Measurements from ENCODE around the gene MYO16.

The MYO16 gene

GRCh38 chr13:108629988-108630387 is 577 bp downstream of the MYO16 start:
- Mint-ChIP-seq H3K4me3 (no peak overlapping the region), H3K27me3 (ENCODE audit: low read depth) (no peaks in the 10 kb centered on the region), H3K9me3 (no peaks in the 10 kb centered on the region), H3K27ac (no peak overlapping the region), H3K36me3 (ENCODE audit: low read depth) (no peaks in the 10 kb centered on the region), H3K4me1 (ENCODE audit: low read depth) (no peaks in the 10 kb centered on the region)
- DNase-seq (ENCODE audit: low spot score), result no peak

DNA sequence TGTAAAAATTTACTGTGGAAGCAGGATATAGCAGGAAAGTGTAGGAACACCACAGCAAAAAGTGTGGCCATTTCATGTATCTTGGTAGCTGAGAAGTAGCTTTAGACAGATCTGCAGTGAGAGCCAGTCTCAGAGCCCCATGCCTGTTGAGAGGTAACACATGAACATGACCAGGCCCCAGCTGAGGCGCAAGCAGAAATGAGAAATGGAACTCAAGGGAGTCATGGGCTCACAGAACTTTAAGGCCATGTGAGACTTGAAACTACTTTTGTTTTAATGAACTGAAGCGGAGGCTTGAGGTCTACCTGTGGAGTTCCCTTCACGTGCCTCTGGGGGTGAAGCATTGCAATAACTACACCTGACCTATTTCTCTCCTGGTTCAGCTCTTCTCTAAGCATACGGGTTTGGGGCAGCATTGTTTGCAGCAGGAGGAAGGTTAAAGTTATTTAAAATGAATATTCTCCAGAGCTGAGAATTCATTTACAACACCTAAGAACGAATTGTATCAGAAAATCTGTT is 3.3 kb downstream of the MYO16 start:
- H3K4me1 Mint-ChIP-seq (ENCODE audit: low read depth), result no peaks in the 10 kb centered on the region
- no peaks in the 10 kb centered on the region for H3K36me3 Mint-ChIP-seq (ENCODE audit: low read depth)
- no peak overlapping the region for H3K4me3 Mint-ChIP-seq
- H3K27ac Mint-ChIP-seq, result no peak overlapping the region
- no peaks in the 10 kb centered on the region for H3K9me3 Mint-ChIP-seq
- H3K27me3 Mint-ChIP-seq (ENCODE audit: low read depth), result no peaks in the 10 kb centered on the region
- no peak for DNase-seq (ENCODE audit: low spot score)

DNA sequence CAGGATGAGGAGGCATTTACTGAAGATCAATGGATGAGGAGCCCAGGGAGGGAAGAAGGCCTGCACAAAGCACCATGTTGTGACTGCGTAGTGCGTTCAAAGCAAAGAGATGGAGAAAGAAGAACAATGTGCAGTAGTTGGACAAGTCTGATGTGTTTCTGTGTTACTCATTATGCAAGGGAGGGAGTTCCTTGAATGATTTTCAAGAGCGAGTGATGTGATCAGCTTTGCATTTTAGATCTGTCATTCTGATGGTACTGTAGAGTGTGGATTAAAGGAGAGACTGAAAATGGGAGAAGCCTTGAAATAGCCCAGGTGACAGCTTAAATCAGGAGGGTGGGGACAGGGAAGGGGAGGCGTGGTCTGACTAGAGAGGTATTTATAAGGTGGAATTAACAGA is 9.5 kb downstream of the MYO16 start:
- DNase-seq (ENCODE audit: low spot score), result no peak
- no peaks in the 10 kb centered on the region for H3K27me3 Mint-ChIP-seq (ENCODE audit: low read depth)
- H3K4me1 Mint-ChIP-seq (ENCODE audit: low read depth), result no peaks in the 10 kb centered on the region
- no peaks in the 10 kb centered on the region for H3K36me3 Mint-ChIP-seq (ENCODE audit: low read depth)
- no peak overlapping the region for H3K4me3 Mint-ChIP-seq
- H3K9me3 Mint-ChIP-seq, result no peaks in the 10 kb centered on the region
- no peak overlapping the region for H3K27ac Mint-ChIP-seq

GRCh38 chr13:108643646-108644353 is 14.4 kb downstream of the MYO16 start:
- H3K4me3 Mint-ChIP-seq, result no peak overlapping the region
- no peak overlapping the region for H3K27ac Mint-ChIP-seq
- H3K27me3 Mint-ChIP-seq (ENCODE audit: low read depth), result no peaks in the 10 kb centered on the region
- no peak for DNase-seq (ENCODE audit: low spot score)
- H3K9me3 Mint-ChIP-seq, result no peaks in the 10 kb centered on the region
- H3K36me3 Mint-ChIP-seq (ENCODE audit: low read depth), result no peaks in the 10 kb centered on the region
- no peaks in the 10 kb centered on the region for H3K4me1 Mint-ChIP-seq (ENCODE audit: low read depth)

GRCh38 chr13:108645376-108645775 is 16.0 kb downstream of the MYO16 start:
- Mint-ChIP-seq H3K4me1 (ENCODE audit: low read depth) (no peaks in the 10 kb centered on the region), H3K4me3 (no peak overlapping the region), H3K36me3 (ENCODE audit: low read depth) (no peaks in the 10 kb centered on the region), H3K27me3 (ENCODE audit: low read depth) (no peaks in the 10 kb centered on the region), H3K9me3 (no peaks in the 10 kb centered on the region), H3K27ac (no peak overlapping the region)
- no peak for DNase-seq (ENCODE audit: low spot score)

DNA sequence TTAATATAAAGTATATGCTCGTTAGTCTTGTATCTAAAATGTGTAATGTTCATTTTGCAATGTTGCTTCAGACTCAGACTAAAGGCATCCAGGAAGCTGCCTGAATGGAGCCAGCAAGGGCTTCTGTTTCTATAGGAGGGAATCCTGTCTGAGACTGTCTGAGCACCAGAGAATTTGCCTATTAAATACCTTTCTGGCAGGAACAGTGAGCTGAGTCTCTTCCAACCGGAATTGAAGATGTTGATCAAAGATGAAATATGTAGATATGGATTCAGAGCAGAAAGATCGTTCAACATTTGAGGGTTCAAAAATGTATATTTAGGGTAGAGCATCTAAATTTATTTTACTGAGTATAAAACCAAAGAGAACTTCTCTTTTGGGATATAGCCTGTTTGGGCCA is 20.9 kb downstream of the MYO16 start:
- Mint-ChIP-seq H3K27ac (no peak overlapping the region), H3K4me1 (ENCODE audit: low read depth) (no peaks in the 10 kb centered on the region), H3K9me3 (no peaks in the 10 kb centered on the region), H3K36me3 (ENCODE audit: low read depth) (no peaks in the 10 kb centered on the region), H3K27me3 (ENCODE audit: low read depth) (no peaks in the 10 kb centered on the region), H3K4me3 (no peak overlapping the region)
- DNase-seq (ENCODE audit: low spot score), result no peak

DNA sequence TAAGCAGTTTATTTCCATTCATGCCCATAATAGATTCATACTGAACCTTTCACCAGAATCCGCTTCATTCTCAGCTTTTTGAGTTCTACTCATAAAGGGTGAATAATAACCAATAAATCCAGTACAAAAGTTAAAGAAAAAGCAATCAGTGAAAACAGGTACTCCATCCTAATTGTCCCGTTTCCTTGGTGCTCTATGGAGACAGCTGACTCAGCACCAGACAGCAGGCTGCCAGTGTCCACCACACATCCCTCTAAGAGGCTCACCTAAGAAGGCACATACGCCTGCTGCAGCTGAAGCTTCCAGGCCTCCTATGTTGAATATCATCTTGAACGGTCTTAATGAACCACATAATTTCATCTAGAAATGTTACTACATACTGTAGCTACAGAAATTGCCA is 27.3 kb downstream of the MYO16 start:
- Mint-ChIP-seq H3K36me3 (ENCODE audit: low read depth) (no peaks in the 10 kb centered on the region), H3K4me1 (ENCODE audit: low read depth) (no peaks in the 10 kb centered on the region), H3K4me3 (no peak overlapping the region), H3K27ac (no peak overlapping the region), H3K9me3 (no peaks in the 10 kb centered on the region), H3K27me3 (ENCODE audit: low read depth) (no peaks in the 10 kb centered on the region)
- DNase-seq (ENCODE audit: low spot score), result no peak

DNA sequence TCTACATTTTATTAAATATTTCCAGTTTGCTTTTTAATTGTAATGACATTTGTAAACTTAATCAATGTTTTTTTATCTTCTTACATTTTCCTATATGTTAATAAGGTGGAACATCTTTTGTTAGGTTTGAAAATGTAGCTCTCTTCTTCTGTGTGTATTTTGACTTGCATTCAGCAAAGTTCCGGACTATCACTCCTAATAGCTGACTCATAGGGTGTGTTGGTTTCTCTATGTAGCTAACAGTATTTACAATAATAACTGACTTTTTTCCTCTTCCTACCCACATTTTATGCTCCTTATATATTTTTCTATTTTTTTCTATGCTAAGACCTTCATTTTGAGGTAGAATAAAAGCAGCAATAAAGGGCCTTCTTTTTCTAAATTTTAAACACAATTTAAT is 28.1 kb downstream of the MYO16 start:
- Mint-ChIP-seq H3K9me3 (no peaks in the 10 kb centered on the region), H3K36me3 (ENCODE audit: low read depth) (no peaks in the 10 kb centered on the region), H3K4me1 (ENCODE audit: low read depth) (no peaks in the 10 kb centered on the region), H3K4me3 (no peak overlapping the region), H3K27ac (no peak overlapping the region), H3K27me3 (ENCODE audit: low read depth) (no peaks in the 10 kb centered on the region)
- no peak for DNase-seq (ENCODE audit: low spot score)

- Mint-ChIP-seq H3K27me3 (ENCODE audit: low read depth) (no peaks in the 10 kb centered on the region), H3K27ac (no peak overlapping the region), H3K4me3 (no peak overlapping the region), H3K4me1 (ENCODE audit: low read depth) (no peaks in the 10 kb centered on the region), H3K9me3 (no peaks in the 10 kb centered on the region), H3K36me3 (ENCODE audit: low read depth) (no peaks in the 10 kb centered on the region)
- DNase-seq (ENCODE audit: low spot score), result no peak
Measured at GRCh38 chr13:108662528-108662927, 33.1 kb downstream of the MYO16 start.

- Mint-ChIP-seq H3K36me3 (ENCODE audit: low read depth) (no peaks in the 10 kb centered on the region), H3K4me1 (ENCODE audit: low read depth) (no peaks in the 10 kb centered on the region), H3K4me3 (no peak overlapping the region), H3K9me3 (no peaks in the 10 kb centered on the region), H3K27me3 (ENCODE audit: low read depth) (no peaks in the 10 kb centered on the region), H3K27ac (no peak overlapping the region)
- DNase-seq (ENCODE audit: low spot score), result no peak
Measured at GRCh38 chr13:108663710-108664109, 34.3 kb downstream of the MYO16 start.

GRCh38 chr13:108667205-108667604 is 37.8 kb downstream of the MYO16 start:
- Mint-ChIP-seq H3K36me3 (ENCODE audit: low read depth) (no peaks in the 10 kb centered on the region), H3K9me3 (no peaks in the 10 kb centered on the region), H3K27me3 (ENCODE audit: low read depth) (no peaks in the 10 kb centered on the region), H3K4me1 (ENCODE audit: low read depth) (no peaks in the 10 kb centered on the region), H3K4me3 (no peak overlapping the region), H3K27ac (no peak overlapping the region)
- DNase-seq (ENCODE audit: low spot score), result no peak

- H3K9me3 Mint-ChIP-seq, result no peaks in the 10 kb centered on the region
- DNase-seq (ENCODE audit: low spot score), result no peak
- no peaks in the 10 kb centered on the region for H3K4me1 Mint-ChIP-seq (ENCODE audit: low read depth)
- no peaks in the 10 kb centered on the region for H3K36me3 Mint-ChIP-seq (ENCODE audit: low read depth)
- no peak overlapping the region for H3K27ac Mint-ChIP-seq
- no peak overlapping the region for H3K4me3 Mint-ChIP-seq
- no peaks in the 10 kb centered on the region for H3K27me3 Mint-ChIP-seq (ENCODE audit: low read depth)
Measured at GRCh38 chr13:108669381-108669780, 40.0 kb downstream of the MYO16 start.

DNA sequence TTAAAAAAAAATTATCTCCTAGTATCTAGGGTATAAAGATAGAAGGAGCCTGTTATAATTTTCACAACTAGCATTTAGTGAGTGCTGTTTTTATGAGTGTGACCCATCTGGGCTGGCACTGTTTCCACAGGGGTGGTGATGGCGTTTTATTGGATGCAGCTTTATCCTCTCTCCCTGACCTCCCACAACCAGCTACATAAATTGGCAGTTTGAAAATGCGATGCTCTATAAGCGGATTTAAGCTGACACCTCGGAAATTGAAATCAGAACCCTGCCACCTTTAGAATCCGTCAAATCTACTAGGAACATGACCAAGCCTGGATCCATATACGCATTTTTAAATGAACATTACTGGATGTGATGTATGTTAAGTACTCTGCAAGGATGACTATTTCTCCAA is 44.9 kb downstream of the MYO16 start:
- Mint-ChIP-seq H3K27me3 (ENCODE audit: low read depth) (no peaks in the 10 kb centered on the region), H3K4me1 (ENCODE audit: low read depth) (no peaks in the 10 kb centered on the region), H3K36me3 (ENCODE audit: low read depth) (no peaks in the 10 kb centered on the region), H3K4me3 (no peak overlapping the region), H3K9me3 (no peaks in the 10 kb centered on the region), H3K27ac (no peak overlapping the region)
- DNase-seq (ENCODE audit: low spot score), result no peak

DNA sequence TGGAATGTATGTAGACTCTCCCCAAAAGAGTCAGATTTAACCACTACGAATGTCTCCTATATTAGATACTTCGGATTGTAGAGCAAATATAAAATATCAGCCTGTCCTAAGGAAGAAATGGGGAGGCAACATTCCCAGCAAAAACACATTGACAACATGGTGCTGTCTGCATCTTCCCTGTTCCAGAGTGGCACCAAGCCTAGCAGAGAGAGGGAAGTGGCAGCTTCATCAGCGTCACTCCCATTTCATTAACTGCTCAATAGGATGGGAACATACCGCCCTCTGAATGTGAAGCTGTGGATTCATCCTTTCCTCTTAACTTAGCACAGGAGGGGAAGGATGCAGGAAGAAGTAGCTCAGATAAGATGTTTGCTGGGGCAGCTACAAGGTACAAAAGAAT is 45.4 kb downstream of the MYO16 start:
- Mint-ChIP-seq H3K36me3 (ENCODE audit: low read depth) (no peaks in the 10 kb centered on the region), H3K27ac (no peak overlapping the region), H3K4me3 (no peak overlapping the region), H3K9me3 (no peaks in the 10 kb centered on the region), H3K4me1 (ENCODE audit: low read depth) (no peaks in the 10 kb centered on the region), H3K27me3 (ENCODE audit: low read depth) (no peaks in the 10 kb centered on the region)
- DNase-seq (ENCODE audit: low spot score), result no peak

DNA sequence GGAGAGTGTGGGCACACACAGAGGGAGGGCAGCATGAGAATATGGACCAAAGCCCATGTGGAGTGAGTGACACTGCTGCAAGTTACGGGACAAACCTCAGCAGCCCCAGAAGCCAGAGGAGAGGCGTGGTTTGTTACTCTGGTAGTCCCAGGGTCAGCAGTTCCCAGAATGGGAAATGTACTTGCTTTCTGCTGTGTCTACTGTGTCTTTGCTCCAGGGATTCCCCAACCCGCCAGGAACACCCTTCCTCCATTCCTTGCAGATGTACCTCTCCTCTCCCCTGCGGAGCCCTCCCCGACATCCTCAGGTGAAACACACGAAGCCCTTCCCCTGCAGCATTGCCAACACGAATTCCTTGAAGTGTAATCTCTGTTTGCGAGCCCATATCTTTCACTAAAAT is 47.2 kb downstream of the MYO16 start:
- H3K4me3 Mint-ChIP-seq, result no peak overlapping the region
- H3K36me3 Mint-ChIP-seq (ENCODE audit: low read depth), result no peaks in the 10 kb centered on the region
- H3K4me1 Mint-ChIP-seq (ENCODE audit: low read depth), result no peaks in the 10 kb centered on the region
- no peak overlapping the region for H3K27ac Mint-ChIP-seq
- DNase-seq (ENCODE audit: low spot score), result no peak
- no peaks in the 10 kb centered on the region for H3K9me3 Mint-ChIP-seq
- H3K27me3 Mint-ChIP-seq (ENCODE audit: low read depth), result no peaks in the 10 kb centered on the region

Data from T-helper 2 cell treated with Interferon-gamma antibody and Interleukin-4, amounts not matched to agents 5 μg/mL and 100 μg/mL, for 36 hours (primary cell).